ENCODE measurements around the gene SF3B4. TPM values are rescaled to one million over a fixed set of nuclear protein-coding genes. Genes with fewer than 3 reads are reported as not detected.
"Not testable (repeated sequence)": the region's sequence is repeated elsewhere in the genome, so short reads cannot be mapped to it uniquely, and the experiment has no call there.

Gene SF3B4
- total RNA-seq, 4 donors from 2014 or later, result 14.9 to 21.6 (median 18.3) TPM

GRCh38 chr1:149966405-149966804 is 38.8 kb upstream of the SF3B4 start:
- no peak for DNase-seq (ENCODE audit: low spot score in 2 of 2)
- H3K4me3 ChIP-seq (ENCODE audit: low read depth, poor library complexity, severe bottlenecking), result no peak overlapping the region
- 53 to 62% methylated on average over 1 of the region's 1 CpG for WGBS, 2 donors
- TF ChIP-seq POLR2A (IDR thresholded peaks at IDR 0.05), result no peak
- TF ChIP-seq, protein P1, sequence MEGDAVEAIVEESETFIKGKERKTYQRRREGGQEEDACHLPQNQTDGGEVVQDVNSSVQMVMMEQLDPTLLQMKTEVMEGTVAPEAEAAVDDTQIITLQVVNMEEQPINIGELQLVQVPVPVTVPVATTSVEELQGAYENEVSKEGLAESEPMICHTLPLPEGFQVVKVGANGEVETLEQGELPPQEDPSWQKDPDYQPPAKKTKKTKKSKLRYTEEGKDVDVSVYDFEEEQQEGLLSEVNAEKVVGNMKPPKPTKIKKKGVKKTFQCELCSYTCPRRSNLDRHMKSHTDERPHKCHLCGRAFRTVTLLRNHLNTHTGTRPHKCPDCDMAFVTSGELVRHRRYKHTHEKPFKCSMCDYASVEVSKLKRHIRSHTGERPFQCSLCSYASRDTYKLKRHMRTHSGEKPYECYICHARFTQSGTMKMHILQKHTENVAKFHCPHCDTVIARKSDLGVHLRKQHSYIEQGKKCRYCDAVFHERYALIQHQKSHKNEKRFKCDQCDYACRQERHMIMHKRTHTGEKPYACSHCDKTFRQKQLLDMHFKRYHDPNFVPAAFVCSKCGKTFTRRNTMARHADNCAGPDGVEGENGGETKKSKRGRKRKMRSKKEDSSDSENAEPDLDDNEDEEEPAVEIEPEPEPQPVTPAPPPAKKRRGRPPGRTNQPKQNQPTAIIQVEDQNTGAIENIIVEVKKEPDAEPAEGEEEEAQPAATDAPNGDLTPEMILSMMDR (IDR thresholded peaks at IDR 0.05), result no peak
- intact Hi-C loops (cut with DNase I; ENCODE audit: low total_unique reads), result loop anchor here (10.0 kb wide), 1 partner anchor 208 kb away; no protein-coding TSS in a partner anchor

DNA sequence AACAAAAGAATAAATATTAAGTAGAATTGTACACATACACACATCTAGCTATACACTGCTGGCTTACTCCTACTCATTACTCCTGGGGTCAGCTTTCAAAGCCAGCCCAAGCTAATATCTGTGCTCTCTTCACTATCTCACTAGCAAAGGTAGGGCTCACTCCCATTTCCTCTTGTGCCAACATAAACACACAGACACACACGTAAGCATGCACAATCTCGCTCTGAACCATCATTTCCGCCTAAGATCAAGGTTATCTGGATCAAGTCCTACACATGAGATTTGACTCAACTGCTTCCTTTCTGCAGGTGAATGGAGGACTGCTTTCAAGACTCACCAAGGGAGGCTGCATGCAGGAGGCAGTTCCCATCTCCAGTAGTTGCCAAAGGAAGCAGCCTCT is 37.8 kb upstream of the SF3B4 start:
- DNase-seq (ENCODE audit: low spot score in 2 of 2), result no peak
- WGBS, 2 donors, result 81 to 92% methylated on average over 3 of the region's 3 CpGs
- H3K4me3 ChIP-seq (ENCODE audit: low read depth, poor library complexity, severe bottlenecking), result no peak overlapping the region
- intact Hi-C loops (cut with DNase I; ENCODE audit: low total_unique reads), result loop anchor here (10.0 kb wide), 1 partner anchor 209 kb away; no protein-coding TSS in a partner anchor
- TF ChIP-seq, protein P1 (IDR thresholded peaks at IDR 0.05), result no peak
- no peak for TF ChIP-seq POLR2A (IDR thresholded peaks at IDR 0.05)

- no peak for DNase-seq (ENCODE audit: low spot score in 2 of 2)
- WGBS, 2 donors, result 29 to 38% methylated on average over 3 of the region's 3 CpGs
- TF ChIP-seq, protein P1 (IDR thresholded peaks at IDR 0.05), result no peak
- no peak for TF ChIP-seq POLR2A (IDR thresholded peaks at IDR 0.05)
- intact Hi-C loops (cut with DNase I; ENCODE audit: low total_unique reads), result loop anchor here (5.0 to 10.0 kb wide), 3 partner anchors 94 to 1909 kb away; no protein-coding TSS in a partner anchor
- H3K4me3 ChIP-seq (ENCODE audit: low read depth, poor library complexity, severe bottlenecking), result no peak overlapping the region
Measured at GRCh38 chr1:149963358-149963757, 35.8 kb upstream of the SF3B4 start.

- intact Hi-C loops (cut with DNase I; ENCODE audit: low total_unique reads), result loop anchor here (5.0 to 10.0 kb wide), 3 partner anchors 95 to 1910 kb away; no protein-coding TSS in a partner anchor
- TF ChIP-seq, protein P1 (IDR thresholded peaks at IDR 0.05), result no peak
- no peak for TF ChIP-seq POLR2A (IDR thresholded peaks at IDR 0.05)
- no peak overlapping the region for H3K4me3 ChIP-seq (ENCODE audit: low read depth, poor library complexity, severe bottlenecking)
- DNase-seq (ENCODE audit: low spot score in 2 of 2), result no peak
- WGBS, 2 donors, result 48 to 57% methylated on average over 2 of the region's 2 CpGs
Measured at GRCh38 chr1:149962736-149963135, 35.1 kb upstream of the SF3B4 start.

GRCh38 chr1:149962039-149962647 is 34.5 kb upstream of the SF3B4 start:
- peak in 1 of 2 donors; percentile 77 for DNase-seq (ENCODE audit: low spot score in 2 of 2)
- intact Hi-C loops (cut with DNase I; ENCODE audit: low total_unique reads), result loop anchor here (5.0 to 10.0 kb wide), 3 partner anchors 95 to 1910 kb away; no protein-coding TSS in a partner anchor
- H3K4me3 ChIP-seq (ENCODE audit: low read depth, poor library complexity, severe bottlenecking), result no peak overlapping the region
- TF ChIP-seq POLR2A (IDR thresholded peaks at IDR 0.05), result no peak
- TF ChIP-seq, protein P1 (IDR thresholded peaks at IDR 0.05), result peak in 1 of 3 donors; percentile 60
- WGBS, 2 donors, result 11 to 13% methylated on average over 3 of the region's 3 CpGs

DNA sequence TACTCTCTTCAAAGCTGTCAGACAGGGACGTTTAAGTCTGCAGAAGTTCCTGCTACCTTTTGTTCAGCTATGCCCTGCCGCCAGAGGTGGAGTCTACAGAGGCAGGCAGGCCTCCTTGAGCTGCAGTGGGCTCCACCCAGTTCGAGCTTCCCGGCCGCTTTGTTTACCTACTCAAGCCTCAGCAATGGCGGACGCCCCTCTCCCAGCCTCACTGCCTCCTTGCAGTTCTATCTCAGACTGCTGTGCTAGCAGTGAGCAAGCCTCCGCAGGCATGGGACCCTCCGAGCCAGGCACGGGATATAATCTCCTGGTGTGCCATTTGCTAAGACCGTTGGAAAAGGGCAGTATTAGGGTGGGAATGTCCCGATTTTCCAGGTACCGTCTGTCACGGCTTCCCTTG is 29.9 kb upstream of the SF3B4 start:
- 98% methylated on average over 14 of the region's 14 CpGs for WGBS, 2 donors
- H3K4me3 ChIP-seq (ENCODE audit: low read depth, poor library complexity, severe bottlenecking); DNase-seq (ENCODE audit: low spot score in 2 of 2); intact Hi-C loops (cut with DNase I; ENCODE audit: low total_unique reads): not testable (repeated sequence)

All from lower leg skin (tissue), 4 donors.